NCI-H510A (cell line): ENCODE measurements around the gene RAB26.

ENCODE experiments used
- DNase-seq: peaks from one replicate; lab custom pipeline; 2025; lab: John Stamatoyannopoulos, UW

Gene RAB26

GRCh38 chr16:2159175-2159838 is 10.9 kb downstream of the RAB26 start:
- no peak for DNase-seq

DNA sequence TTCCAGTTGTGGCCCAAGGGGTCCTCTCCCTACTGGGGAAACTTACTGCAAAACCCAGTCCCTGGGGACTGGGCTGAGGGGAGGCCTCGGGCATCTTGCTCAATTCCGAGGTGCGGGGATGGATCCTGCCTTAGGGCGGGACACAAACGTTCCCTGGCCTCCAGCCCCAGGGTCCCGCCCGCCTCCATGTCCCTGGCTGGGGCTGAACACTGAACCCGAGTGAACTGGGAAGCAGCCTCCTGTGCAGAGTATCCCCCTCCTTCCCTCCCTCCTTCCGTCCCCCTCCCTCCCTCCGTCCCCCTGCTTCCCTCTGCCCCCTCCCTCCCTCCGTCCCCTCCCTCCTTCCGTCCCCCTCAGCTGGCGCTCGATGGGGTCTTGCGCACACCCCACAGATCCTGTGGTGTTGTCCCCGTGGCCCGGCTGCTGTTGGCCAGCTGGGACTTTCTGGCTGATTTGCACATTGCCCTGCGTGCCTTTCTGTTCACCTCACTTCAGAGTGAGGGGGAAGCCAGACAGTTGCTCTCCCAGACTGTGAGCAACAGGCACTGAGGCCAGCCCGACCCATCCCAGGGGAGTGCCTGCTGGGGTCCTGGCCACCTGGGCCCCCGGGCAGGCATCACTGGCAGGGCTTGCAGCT is 12.6 kb downstream of the RAB26 start:
- DNase-seq = no peak

DNA sequence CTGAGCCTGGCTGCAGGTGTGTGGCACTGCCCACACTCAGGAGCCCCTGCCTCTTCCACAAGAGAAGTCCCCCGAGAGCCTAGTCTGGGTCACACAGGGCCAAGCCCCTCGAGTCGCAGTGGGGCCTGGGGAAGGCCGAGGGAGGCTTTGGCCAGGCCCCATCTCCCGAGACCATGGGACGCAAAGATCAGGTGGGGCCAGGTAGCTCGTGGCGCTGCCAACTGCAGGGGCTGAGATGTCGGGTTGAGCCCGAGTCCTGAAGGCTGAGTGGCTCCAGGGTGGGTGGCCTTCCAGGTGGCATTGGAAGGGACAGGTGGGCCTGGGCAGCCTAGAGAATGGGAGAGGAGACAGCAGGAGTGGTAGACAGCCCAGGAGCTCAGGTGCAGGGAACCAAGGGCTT is 13.5 kb downstream of the RAB26 start:
- no peak for DNase-seq

DNA sequence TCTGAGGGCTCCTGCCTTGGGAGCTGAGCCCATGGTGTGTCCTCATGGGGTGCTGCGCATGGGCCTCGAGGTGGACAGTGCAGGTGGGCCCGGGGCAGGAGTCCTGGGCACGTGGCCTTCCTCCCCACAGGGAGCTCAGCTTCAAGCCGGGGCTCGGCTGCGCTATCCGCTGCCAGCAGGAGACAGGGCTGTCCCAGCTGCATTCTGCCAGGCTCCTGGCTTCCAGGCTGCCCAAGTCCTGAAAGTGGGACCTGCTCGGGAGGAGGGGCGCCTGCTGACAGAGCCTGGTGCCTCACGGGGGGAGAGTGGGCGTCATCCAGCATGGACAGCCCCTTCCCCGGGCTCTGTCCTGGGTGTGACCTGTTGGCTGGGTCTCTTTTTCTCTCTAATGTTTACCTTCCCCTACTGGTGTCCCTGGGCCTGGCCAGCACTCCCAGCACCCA is 14.3 kb downstream of the RAB26 start:
- no peak for DNase-seq

GRCh38 chr16:2163211-2163881 is 14.9 kb downstream of the RAB26 start:
- DNase-seq = no peak

DNA sequence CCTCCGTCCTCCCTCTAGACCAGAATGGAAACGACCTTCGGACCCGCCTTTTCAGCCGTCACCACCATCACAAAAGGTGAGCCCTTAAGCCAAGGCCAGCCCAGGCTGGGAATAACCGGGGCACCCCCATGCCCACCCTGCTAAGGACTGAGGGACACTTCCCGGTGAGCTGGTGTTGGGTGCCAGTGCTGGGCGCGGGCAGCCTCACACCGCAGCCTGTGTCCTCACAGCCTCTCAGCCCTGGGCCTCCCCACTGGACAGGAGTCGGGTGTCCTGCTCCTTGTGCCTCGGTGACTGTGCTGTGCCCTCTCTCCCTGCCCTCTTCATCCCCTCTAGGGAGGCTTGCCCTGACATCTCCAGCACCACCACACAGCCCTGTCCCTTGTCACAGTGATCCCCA is 17.4 kb downstream of the RAB26 start:
- DNase-seq = no peak

GRCh38 chr16:2166263-2167067 is 18.0 kb downstream of the RAB26 start:
- no peak for DNase-seq

DNA sequence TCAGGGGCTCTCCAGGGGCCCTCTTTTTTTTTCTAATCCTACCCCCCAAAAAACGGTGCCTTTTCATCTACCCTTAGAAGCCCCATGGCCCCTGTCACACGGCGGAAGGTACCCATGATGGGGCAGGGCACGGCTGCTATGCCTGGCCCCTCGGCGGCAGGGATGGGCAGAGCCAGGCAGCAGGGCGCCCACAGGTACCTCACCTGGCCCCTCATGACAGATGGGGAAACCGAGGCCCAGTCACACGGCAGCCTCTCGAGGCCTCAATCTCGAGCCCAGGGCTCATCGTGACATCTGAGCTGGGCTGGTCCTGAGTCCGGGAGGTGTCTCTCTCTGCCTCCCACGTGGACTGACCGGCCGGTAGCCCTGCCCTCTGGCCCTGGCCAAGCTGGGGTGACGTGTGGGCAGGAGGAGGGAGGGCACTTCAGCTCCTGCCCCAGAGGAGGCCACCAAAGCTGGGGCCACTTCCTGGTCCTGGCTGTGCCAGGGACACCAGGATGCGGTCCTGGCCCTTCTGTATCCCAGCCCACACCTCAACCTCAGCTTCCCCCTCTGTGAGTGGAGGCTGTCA is 18.7 kb downstream of the RAB26 start:
- DNase-seq = no peak

DNA sequence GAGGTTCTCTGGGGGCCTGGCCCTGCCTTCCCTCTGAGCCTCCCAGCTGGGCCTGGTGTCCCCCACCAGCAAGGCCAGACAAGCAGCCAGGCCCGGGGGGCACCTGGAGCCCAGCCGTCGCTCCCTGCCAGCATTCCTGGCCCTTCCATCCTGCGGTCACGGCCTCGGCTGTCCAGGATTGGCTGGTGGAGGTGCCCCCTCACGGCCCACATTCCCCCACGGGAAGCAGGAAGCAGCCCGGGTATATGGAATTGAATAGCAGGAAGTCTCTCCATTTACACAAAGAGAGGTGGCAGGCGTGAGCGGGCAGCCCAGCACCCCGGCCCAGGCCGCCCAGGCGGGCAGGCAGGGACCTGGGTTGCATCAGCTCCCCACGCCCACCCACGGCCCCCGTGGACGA is 21.7 kb downstream of the RAB26 start:
- no peak for DNase-seq

- DNase-seq = no peak
Observed at GRCh38 chr16:2170587-2171435, 22.4 kb downstream of the RAB26 start.

DNA sequence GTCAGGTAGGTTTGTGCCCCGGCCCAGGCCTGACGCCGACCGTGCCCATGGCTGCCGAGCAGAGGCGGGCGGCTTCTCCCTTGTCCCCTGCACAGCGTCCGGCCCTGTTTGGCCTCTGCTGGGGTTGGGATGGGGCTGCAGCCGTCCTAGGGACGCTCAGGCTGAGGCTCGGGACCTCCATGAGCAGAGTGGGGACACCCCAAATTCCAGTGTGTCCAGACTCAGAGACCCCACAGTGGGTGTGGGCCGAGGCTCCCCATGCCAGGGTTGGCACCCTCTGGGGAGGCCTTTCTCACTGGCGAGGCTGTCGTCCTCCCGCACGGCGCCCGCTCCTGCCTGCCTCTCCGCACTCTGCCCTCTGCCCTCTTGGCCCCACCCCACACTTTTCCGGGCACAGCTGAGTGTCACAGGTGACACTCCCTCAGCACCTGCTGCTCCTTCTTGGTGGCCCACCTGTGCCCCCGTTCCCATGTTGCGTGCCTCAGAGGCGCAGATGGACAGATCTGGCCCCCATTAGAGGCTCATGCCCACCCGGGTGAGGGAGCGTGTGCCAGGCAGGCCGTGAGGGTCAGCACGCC is 23.3 kb downstream of the RAB26 start:
- DNase-seq = no peak

- no peak for DNase-seq
Observed at GRCh38 chr16:2172688-2173335, 24.4 kb downstream of the RAB26 start.

GRCh38 chr16:2173366-2173765 is 24.9 kb downstream of the RAB26 start:
- no peak for DNase-seq

DNA sequence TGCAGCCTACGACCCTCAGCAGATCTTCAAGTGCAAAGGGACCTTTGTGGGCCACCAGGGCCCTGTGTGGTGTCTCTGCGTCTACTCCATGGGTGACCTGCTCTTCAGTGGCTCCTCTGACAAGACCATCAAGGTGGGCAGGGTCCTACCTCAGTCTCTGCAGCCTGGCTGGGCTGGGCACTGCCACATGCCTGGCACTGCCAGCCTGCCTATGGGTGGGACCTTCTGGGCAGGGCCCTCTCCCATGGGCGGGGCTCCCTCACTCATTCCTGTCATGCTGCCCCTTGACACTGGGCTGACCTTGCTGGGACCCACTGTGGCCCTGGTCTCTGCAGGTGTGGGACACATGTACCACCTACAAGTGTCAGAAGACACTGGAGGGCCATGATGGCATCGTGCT is 25.5 kb downstream of the RAB26 start:
- DNase-seq = no peak

DNA sequence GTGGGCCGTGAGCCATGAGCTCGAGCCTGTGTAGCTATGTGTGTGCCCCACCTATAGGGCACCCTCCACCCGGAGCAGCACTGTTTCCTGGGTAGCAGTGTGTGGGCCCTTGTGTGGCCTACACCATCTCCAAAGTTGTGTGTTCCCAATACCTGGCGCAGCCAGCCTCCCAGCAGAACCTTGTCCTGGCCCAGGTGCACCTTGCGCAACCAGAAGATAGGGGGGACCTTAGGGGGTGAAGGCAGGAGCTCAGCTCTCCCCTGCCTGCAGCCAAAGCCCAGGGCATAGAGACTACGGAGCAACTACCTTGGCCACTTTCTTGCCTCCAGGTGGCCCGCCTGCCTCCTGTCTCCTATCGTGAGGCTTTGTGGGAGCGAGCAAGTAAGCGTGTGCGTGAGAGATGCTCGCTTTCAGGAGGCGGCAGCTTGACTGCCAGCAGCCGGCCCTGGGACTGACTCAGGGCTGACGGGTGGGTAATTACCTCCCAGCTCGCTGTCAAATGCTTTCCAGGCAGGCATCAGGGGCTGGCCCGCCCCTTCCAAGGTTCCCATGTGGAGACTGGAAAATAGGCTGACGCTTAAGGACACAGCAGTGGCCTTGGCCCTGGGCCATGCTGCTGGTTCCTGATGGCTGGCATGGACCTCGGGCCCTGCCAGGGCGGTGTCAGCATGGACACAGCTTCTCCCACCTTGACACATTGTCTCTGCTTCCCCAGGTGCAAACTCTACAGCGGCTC is 26.1 kb downstream of the RAB26 start:
- DNase-seq = no peak

DNA sequence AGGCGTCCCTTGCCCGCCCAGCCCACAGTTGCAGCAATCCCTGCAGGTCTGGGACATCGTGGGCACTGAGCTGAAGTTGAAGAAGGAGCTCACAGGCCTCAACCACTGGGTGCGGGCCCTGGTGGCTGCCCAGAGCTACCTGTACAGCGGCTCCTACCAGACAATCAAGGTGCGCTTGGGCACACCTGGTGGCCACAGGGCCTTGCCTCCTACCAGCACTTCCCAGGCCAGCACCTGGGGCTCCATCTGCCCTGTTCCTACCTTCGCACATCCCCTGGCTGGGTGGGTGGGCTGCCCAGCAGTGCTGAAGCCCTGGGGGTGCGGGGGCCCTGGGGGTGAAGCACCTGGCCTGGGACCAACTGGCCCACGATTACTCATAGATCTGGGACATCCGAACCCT is 27.0 kb downstream of the RAB26 start:
- DNase-seq = no peak

DNA sequence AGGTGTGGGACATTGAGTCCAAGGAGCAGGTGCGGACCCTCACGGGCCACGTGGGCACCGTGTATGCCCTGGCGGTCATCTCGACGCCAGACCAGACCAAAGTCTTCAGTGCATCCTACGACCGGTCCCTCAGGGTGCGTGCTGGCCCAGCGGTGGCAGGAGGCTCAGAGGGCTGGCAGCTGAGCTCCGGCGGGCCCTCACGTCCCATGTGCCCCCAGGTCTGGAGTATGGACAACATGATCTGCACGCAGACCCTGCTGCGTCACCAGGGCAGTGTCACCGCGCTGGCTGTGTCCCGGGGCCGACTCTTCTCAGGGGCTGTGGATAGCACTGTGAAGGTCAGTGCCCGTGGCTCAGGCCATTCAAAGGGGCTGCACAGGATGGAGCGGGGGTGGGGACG is 27.6 kb downstream of the RAB26 start:
- DNase-seq = no peak

- DNase-seq = no peak
Observed at GRCh38 chr16:2177101-2177500, 28.7 kb downstream of the RAB26 start.

DNA sequence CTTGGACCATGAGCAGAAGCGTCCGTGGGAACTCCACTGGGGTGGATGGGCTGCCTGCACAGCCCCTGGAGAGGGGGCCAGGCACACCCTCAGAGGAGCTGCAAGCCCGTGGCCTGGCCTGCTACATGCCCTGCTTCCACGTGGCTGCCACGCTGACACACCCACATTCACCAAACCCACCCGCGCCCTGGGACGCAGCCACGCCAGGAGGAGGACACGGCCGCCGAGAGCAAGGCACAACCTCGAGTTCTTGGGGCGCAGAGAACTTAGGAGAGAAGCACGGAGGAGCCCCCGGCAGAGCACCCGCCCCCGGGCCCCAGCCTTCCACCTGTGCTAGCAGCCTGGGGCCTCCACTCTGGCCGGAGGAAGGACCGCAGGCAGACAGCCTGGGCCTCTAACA is 29.1 kb downstream of the RAB26 start:
- DNase-seq = no peak
